ENCODE results near the gene MARCHF3. TPM values are rescaled to one million over a fixed set of nuclear protein-coding genes. Genes with fewer than 3 reads are reported as not detected.
"Not testable (repeated sequence)": the region's sequence is repeated elsewhere in the genome, so short reads cannot be mapped to it uniquely, and the experiment has no call there.

Gene MARCHF3
- total RNA-seq, 1 experiment from 2014 or later, result 7.5 TPM

DNA sequence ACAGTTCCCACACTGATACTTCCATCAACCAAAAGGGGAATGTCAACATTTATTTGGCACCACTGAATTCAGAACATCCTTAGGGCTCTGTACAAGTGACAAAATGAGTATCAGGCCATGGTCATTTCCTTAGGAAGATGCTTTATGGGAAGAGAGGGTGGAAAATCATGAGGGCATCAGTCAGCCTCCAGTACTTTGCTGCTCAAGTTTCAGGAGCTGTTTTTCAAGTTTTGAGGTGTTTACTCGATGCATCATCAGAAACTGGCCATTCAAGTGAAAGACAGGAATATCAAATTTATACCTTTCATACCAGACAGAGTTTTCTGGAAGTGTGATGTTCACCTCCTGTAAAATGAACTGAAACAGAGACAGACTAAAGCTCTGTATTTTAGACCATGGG is 21.2 kb upstream of the MARCHF3 start:
- DNase-seq (ENCODE audit: low read depth), result no peak

DNA sequence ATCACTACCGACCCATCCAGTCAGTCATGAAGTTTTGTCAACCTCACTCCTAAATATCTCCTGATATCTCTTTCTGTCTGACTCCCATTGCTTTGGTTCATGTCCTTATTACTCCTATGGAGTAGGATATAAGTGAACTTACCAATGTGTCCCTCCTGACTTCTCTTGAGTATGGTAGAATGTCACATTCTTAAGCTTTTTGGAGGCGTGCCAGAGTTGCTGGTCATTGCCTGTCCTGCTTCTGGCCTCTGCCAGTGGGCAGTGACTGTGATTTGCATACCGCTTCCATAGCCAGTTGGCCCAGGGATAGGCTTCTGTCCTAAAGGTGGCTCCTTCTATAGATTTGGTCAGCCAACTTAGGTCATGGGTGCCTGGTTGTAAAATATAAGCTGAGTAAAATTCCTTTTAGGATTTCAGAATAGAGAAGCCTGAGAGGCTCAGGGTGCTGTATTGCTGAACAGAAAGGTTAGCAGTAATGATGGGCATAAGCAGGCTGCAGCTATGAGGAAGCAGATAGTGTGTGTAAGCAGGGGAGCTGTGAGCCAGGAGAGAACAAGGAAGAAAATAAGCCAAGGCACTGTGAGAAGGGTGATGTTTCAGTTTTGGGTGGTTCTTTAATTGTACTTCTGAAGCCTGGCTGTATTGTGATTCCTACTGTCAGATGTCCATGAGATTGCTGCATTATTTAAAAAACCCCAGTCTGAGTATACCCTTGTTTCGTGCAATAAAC is 16.1 kb upstream of the MARCHF3 start:
- no peak for DNase-seq (ENCODE audit: low read depth)

DNA sequence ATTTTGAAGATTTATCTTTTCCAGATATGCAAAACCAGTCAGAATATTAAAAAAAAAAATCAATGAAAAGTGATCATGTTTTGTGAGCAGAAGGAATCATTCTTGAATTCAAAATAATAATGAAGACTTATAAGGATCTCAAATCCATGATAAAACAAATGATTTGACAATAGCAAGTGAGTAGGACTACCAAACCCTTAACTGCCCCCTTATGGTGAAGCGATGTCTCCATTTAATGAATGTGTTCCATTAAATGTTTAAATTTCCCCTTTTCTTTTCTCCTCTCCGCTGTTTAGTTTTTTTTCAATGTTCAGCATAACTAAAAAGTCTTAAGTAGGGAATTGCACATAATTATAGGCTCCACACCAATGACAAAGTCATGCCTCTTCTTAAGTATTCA is 12.2 kb upstream of the MARCHF3 start:
- DNase-seq (ENCODE audit: low read depth), result no peak

DNA sequence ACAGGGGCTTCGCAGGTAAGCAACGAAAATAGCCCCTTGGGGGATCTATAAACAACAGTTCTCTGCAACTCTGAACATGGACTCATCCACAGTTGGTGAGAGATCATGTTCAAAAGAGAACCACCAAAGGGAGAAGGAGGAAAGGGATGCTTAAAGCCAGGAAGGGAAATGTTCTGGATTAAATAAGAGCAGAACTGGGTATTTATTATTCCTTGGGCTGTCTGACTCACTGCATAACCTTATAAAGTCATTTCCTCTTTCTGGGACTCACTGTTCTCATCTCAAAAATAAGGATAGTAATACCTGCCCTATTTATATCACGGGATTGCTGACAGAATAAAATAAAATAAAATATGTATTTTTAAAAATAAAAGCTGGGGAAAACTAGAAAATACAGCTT is 11.2 kb upstream of the MARCHF3 start:
- DNase-seq (ENCODE audit: low read depth), result peak; percentile 27

DNA sequence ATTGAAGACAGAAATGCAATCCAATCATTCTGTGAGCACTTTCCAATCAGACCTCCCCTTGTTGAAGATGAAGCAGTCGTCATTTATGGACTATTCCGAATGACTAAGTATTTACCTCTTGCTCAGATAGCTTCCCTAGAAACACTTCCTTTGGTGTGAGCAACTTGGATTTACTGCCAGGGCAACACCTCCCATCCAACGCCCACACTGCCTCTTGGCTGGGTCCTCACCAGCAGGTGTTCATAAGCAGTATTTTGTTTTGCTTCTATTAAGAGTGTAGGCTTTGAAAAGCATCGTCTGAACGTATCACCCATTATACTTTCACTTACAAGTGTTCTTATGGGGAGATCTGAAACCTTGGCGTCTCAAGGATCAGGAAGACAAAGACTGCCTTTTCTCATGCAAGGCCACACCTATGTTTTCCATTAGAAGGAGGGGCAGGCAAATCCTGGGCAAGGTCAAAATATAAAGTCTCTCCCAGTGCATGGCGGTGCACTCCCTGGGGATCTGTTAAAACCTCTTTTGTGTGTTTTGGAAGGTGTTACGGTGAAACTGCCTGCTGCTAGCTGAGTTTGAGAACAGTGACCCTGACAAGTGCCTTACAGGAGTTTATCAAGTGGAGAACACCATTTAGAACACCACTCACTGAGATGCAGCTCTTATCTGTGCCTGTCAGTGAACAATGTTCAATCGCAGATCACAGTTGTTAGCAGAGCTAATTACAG is 10.6 kb upstream of the MARCHF3 start:
- DNase-seq (ENCODE audit: low read depth), result peak; percentile 80

DNA sequence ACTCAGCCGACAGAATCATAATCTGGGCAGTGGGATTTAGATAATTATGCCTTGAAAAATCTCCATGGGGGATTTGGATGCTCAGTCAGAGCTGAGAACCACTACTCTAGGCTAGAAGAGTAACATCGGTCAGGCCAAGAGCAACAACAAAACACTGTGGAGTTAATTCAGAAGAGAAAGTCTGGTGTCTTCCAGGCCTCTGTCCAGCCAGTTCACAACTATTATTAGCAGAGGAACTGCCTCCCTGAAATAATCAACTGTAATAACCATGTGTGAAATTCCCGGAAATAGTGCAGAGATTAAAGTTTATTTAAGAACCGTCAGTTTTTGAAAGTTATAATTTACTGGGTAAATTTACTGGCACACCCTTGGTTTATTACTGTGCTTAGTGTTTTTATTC is 8.2 kb upstream of the MARCHF3 start:
- no peak for DNase-seq (ENCODE audit: low read depth)

DNA sequence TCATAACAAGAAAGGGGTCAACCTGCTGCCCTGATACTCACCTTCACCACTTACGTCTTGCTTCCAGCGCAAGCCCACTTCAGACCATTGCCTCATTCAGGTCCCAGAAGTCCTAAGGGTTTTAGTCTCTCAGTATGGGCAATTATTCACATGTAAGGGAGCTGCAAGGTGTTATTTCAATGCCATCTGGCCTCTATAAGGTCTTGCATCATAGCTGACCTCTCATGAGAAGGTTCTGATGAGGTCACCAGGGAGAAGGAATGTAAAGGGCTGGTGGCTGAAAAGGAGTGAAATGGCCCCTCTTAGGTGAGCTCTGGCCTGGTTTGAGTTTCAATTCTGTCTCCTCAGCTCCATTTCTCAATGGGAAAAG is 1.5 kb upstream of the MARCHF3 start:
- no peak for DNase-seq (ENCODE audit: low read depth)

DNA sequence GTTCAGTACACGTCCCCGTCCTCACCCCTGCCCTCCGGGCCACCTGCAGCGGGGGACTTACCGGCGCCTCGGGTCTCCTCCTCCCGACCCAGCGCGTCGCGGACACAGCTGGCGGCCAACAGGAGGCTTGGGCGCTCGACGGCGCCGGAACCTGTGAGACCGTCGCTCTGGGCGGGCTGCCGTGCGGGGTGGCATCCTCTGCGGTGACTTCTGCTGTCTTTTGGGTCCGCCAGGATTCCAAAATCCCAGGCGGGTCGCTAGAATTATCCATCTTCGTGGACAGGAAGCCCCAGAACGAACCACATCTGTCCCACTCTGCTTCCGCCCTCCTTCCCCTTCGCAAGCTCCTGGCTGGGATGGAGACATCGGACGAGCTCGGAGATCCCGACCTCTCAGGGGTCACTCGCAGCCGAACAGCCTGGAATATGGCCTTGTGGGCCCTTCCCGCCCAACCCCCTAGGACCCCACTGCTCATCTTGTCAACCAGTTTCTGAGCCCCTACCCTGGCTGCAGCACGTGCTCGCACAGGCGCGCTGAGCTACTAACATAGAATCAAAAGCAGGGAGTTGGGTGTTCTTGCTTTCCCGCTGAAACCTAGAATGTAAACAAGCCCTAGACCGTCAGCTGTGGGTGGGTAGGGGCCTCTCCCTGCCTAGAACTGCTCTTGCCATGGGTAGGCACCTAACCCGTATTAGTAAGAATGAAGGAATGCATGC is 947 bp upstream of the MARCHF3 start:
- DNase-seq (ENCODE audit: low read depth), result no peak

DNA sequence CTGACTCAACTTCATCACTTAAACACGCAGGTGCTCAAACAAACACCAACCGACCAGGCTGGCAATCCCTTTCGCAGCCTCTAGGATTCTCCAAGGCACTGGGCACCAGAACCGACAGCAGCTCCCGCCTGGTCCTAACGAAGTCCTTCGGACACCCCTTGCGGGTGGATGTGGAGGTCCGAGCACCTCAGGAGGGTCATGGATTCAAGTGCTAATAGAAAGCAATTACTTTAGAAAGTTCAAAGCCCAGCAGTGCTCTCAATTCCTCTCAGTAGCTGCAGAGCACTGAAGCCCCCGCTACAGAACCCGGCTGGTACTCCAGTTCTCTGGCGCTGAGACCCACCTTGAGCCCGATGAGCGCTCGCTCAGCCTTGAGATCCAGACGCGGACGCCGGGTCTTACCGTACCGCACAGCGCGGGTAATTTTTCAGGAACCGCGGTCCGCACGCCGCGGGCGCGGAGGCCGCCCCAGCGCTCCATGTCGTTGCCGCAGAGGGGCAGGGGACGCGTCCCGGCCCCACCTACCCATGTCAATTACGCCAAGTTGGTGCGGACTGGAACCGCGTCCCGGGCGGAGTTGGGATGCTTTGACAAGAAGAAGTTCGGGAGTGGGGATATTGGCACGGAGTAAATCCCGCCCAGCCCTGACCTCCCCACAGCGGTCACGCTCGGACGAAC is 638 bp downstream of the MARCHF3 start:
- peak; percentile 78 for DNase-seq (ENCODE audit: low read depth)

DNA sequence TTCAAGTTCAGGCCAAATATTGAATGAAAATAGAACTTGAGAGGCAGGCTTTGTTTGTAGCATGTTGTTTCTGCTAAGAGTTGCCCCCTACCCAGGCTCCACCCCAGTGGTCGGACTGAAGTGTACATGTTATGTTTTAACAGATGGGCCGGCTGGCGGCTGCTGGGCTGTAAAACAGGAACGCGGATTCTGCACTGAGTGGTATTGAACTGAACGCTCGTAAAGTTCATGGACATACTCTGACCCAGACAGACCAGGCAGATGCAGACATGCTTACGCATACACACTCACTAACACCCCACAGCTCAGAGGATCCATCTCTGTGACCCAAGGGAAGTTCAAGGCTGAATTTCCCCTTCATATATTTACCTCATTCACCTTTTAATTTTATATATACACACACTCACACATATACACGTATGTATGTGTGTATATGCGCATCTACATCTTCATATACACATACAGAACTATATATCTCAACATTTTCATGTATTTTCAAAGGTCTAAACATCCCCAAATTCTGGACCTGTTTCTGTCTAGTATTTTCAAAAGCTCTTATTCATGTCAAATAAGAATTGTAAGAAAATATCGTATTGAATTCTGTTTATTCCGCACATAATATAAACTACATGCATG is 1.4 kb downstream of the MARCHF3 start:
- DNase-seq (ENCODE audit: low read depth), result no peak

DNA sequence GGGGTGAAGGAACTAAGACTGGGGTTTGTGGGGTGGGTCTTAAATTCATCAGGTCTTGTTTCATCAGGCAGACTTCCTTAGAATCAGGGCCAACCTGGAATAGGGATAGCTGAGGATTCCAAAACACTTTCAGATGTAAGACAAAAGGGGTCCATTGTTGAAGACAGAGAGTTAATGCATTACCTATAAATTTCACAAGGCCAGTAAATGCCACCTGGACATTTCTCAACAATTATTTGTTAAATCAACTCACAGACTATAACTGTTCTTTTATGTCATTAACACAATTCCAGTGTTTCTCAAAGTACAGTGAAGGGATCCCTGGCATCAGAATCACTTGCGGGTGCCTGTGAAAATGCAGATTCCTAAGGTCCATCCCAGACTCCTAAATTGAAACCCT is 2.8 kb downstream of the MARCHF3 start:
- DNase-seq (ENCODE audit: low read depth), result no peak

DNA sequence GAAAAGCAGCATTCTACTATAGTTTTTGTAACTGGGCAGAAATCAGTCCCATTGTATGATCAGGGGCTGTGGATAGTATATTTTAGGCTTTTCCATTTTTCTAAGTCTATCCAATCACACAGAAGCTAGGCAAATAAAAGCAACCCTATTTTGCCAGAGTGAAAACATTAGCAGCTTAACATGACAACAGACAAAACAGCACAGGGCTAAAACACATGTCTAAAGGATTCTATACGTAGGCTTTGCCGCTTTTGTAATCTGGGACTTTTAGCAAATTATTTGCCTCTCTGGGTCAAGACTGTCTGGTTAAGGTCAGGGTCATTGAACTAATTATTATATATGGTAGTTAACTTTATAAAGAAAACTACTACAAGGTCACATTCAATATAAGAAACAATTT is 4.2 kb downstream of the MARCHF3 start:
- DNase-seq (ENCODE audit: low read depth), result no peak

DNA sequence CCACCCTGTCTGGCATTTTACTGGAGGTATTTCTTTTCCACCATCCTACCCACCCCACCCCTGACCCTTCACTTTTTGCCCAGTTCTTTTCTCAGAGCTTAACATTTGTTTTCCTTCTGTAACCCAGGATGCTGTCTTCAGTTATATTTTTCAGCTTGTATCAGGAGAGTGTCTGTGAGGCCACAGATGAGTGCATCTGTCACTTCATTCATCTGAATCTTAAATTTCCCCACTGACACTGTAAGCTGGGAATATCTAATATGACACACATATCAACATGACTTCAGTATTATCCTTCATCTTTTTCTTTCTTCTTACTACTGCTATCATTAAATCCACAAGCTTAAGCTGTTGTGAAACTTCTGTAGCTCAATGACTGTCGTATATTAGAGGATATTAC is 4.9 kb downstream of the MARCHF3 start:
- DNase-seq (ENCODE audit: low read depth), result no peak

DNA sequence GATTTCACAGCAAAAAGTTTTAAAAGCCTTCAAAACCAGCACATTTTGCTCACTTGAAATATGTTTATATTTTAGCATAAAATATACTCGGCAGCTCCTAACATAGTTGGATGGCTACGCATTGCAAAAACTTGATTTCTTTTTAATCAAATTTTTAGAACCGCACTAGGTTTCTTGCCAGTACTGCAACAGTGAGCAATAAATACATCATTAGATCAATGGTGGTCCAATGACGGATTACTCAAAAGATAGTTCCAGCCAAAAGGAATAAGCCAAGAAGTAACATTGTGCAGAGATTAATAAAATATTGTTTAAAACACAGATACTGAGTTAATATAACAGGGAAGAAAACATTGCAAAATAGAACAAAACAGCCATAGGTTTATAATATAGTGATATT is 5.5 kb downstream of the MARCHF3 start:
- DNase-seq (ENCODE audit: low read depth), result no peak

DNA sequence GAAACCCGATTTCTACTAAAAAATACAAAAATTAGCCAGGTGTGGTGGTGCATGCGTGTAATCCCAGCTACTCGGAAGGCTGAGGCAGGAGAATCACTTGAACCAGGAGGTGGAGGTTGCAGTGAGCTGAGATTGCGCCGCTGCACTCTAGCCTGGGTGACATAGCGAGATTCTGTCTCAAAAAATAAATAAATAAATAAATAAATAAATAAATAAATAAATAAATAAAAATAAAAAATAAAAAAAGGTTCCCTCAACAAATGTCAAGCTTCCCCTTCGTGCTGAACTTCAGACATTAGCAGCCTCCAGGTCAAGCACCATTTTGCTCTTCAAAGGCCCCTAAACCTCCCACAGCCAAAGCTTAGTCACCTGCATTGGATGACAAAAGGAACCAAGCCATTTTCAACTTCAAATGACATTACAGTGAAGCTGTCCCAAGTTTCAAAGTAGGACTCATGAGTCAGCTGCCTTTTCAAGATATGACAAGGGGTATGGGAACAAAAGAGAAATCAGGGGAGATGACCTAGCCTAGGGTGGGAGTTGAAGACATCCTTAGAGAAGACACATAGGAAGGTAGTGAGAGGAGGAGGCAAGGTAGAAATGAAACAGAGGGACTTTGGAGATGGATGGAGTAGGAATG is 6.7 kb downstream of the MARCHF3 start:
- DNase-seq (ENCODE audit: low read depth), result not testable (repeated sequence)

DNA sequence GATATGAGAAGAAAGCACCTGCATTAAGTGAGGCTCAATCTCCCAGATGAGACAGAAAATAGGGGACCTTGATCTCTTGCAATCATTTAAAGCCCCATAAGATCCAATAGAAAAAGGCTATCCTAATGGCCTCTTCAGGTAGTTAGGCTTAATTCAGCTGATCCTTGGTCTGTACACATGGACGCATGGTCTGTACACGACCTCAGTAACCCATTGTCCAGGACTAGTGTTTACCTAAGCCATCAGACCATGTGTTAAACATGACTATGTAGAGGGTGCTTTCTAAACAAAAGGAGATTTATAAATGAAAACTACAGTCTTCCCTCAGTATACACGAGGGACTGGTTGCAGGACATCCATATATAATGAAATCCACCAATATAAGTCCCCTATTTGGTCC is 7.5 kb downstream of the MARCHF3 start:
- DNase-seq (ENCODE audit: low read depth), result no peak

DNA sequence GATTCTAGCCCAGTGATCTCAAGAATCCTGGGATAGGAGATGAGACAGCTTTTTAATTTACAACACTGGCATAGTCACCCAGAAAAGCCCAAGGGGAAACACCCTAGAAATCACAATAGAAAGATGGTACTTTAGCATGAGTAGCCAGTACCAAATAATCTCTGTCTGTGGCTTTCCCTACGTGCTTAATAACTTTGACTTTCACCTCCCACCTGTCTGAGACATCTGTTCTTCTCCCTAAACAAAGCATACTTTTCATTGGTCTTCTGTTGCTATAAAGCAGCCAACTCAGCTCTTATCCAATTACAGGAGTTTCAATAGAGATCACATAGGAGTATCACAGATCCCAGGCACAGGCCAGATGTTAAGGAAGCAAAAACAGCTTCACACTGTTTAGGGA is 10.4 kb downstream of the MARCHF3 start:
- no peak for DNase-seq (ENCODE audit: low read depth)

DNA sequence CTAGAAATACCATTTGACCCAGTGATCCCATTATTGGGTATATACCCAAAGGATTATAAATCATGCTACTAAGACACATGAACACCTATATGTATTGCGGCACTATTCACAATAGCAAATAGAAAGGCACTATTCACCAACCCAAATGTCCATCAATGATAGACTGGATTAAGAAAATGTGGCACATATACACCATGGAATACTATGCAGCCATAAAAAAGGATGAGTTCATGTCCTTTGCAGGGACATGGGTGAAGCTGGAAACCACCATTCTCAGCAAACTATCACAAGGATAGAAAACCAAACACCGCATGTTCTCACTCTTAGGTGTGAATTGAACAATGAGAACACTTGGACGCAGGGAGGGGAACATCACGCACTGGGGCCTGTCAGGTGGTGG is 13.6 kb downstream of the MARCHF3 start:
- DNase-seq (ENCODE audit: low read depth), result not testable (repeated sequence)

DNA sequence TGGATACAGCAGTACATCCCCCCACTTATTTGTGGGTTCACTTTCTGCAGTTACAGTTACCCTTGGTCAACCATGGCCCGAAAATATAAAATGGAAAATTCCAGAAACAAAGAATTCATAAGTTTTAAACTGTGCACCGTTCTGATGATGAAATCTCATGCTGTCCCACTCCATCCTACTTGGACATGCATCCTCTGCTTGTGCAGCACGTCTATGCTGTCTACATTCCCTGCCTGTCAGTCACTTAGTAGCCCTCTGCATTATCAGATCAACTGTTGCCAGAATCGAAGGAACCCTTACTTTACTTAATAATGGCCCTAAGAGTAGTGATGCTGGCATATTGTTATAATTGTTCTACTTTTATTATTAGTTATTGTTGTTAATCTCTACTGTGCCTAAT is 14.6 kb downstream of the MARCHF3 start:
- DNase-seq (ENCODE audit: low read depth), result no peak

DNA sequence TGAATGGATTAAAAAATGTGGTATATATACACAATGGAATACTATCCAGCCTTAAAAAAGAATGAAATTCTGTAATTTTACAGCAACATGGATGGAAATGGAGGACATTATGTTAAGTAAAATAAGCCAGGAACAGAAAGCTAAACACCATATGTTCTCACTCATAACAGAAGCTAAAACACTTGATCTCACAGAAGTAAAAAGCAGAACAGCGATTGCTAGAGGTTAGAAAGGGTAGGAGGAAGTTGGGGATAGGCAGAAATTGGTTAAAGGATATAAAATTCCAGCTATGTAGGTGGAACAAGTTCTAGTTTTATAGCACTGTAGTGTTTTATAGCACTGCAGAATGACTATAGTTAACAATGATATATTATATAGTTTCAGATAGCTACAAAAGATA is 15.8 kb downstream of the MARCHF3 start:
- DNase-seq (ENCODE audit: low read depth), result no peak

DNA sequence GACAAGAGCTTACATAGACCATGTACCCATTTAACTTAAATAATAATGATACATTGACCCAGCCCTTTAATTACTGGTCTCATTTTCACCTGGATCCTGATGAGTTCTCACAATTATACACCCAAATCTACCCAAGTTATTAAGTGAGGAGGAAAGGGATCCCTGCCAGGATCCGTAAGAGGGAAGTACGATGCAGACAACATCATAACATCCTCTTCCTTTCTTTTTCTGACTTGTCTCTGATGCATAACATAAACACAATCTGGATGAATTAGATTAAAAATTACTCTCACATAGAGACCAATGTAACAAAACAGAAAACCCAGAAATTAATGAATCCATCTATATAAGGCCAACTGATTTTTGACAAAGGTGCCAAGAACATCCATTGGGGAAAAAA is 17.0 kb downstream of the MARCHF3 start:
- DNase-seq (ENCODE audit: low read depth), result peak; percentile 20

All from Daoy (cell line).